K562 (cell line): ENCODE measurements around the gene MAGI2. TPM values are rescaled to one million over a fixed set of nuclear protein-coding genes. Genes with fewer than 3 reads are reported as not detected.

ENCODE experiments used
- ATAC-seq: fragments of 200-7000 bp; cut with Tn5 transposase; 3 replicates; pipeline ENCODE4 v1.9.1; 2020; ENCODE audit warnings: moderate library complexity
- BruUV-seq: library from RNA; stranded (reverse); fragments of 400-500 nt; replicated peaks from 2 replicates; lab custom pipeline; 2021; lab: Mats Ljungman, UMichigan
- CTCF ChIA-PET: fragments of 300-600 bp; formaldehyde crosslinking; extraction: SDS; loops from one replicate; lab custom pipeline; 2021; ENCODE audit warnings: low intra/inter-chr PET ratio; lab: Yijun Ruan, JAX
- POLR2A ChIA-PET: fragments of 300-600, 350-650 bp; sonication (Branson Sonifier 250); formaldehyde crosslinking; extraction: SDS; loops from one replicate; lab custom pipeline; 2021; ENCODE audit warnings: antibody characterized with exemption, inconsistent platforms; lab: Yijun Ruan, JAX
- DNase-seq, 4 experiments: peaks; one replicate each; pipeline versions ENCODE4 v3.0.0 to v3.0.0-alpha.2; 2011 to 2018; ENCODE audit warnings: low spot score in 3 of 4, mixed read lengths in 3 of 4; ENCODE audit errors: extremely low read depth in 1 of 4
- FAIRE-seq: peaks from 2 replicates; lab custom pipeline; 2011; peaks lifted over from hg19 to GRCh38; lab: Jason Lieb, UNC
- H2AFZ ChIP-seq: 2 replicates; pipeline ENCODE4 v1.6.0; 2011; ENCODE audit warnings: low read depth, low read length, control low read depth, inconsistent platforms
- H3K27ac ChIP-seq: fragments of 200-600 bp; 3 replicates; pipeline ENCODE4 v1.8.0; 2011; ENCODE audit warnings: low read depth, mild to moderate bottlenecking, control low read depth, inconsistent platforms, low read length, moderate library complexity, mixed read lengths; ENCODE audit errors: extremely low read depth
- H3K27me3 ChIP-seq, 2 experiments: fragments of 300-600 bp in 1 of 2; 2 replicates in 1 of 2; 3 replicates in 1 of 2; pipeline versions ENCODE4 v1.6.0 to v1.8.0; 2011; ENCODE audit warnings: inconsistent platforms in 2 of 2, low read length in 2 of 2, mild to moderate bottlenecking in 1 of 2, mixed read lengths in 1 of 2, moderate library complexity in 1 of 2; ENCODE audit not compliant: control insufficient read depth in 2 of 2, insufficient read depth in 2 of 2
- H3K36me3 ChIP-seq: fragments of 300-600 bp; 3 replicates; pipeline ENCODE4 v1.8.0; 2011; ENCODE audit warnings: mild to moderate bottlenecking, low read length, inconsistent platforms; ENCODE audit not compliant: control insufficient read depth, insufficient read depth
- H3K4me1 ChIP-seq, 2 experiments: fragments of 200-600 bp in 1 of 2; replicated peaks in 1 of 2; 2 replicates in 1 of 2; 3 replicates in 1 of 2; pipeline versions ENCODE4 v1.5.1 to v1.8.0; 2011; ENCODE audit warnings: inconsistent platforms in 2 of 2, low read length in 2 of 2, mild to moderate bottlenecking in 1 of 2, mixed read lengths in 1 of 2, moderate library complexity in 1 of 2; ENCODE audit not compliant: control insufficient read depth in 2 of 2, insufficient read depth in 2 of 2
- H3K4me2 ChIP-seq: 2 replicates; pipeline ENCODE4 v1.6.1; 2011; ENCODE audit warnings: low read length, control low read depth, inconsistent platforms, mixed read lengths; ENCODE audit not compliant: insufficient read depth
- H3K4me3 ChIP-seq: fragments of 200-600 bp; sonication (generic), shearing (Covaris generic); 2 replicates; pipeline ENCODE4 v1.5.1; 2016; ENCODE audit warnings: control low read depth, inconsistent platforms
- H3K79me2 ChIP-seq: fragments of 200-600 bp; 3 replicates; pipeline ENCODE4 v1.8.0; 2011; ENCODE audit warnings: low read length, inconsistent platforms; ENCODE audit not compliant: control insufficient read depth, insufficient read depth
- H3K9ac ChIP-seq, 2 experiments: 2 replicates each; pipeline versions ENCODE4 v1.6.0 to v1.6.1; 2011; ENCODE audit warnings: low read depth in 2 of 2, low read length in 2 of 2, control low read depth in 1 of 2, inconsistent platforms in 1 of 2, mild to moderate bottlenecking in 1 of 2, mixed read lengths in 1 of 2; ENCODE audit not compliant: insufficient read depth in 1 of 2
- H3K9me1 ChIP-seq: one replicate; pipeline ENCODE4 v1.6.0; 2011; ENCODE audit warnings: inconsistent platforms, mild to moderate bottlenecking, low read length, moderate library complexity; ENCODE audit not compliant: control insufficient read depth, insufficient read depth
- H3K9me3 ChIP-seq: replicated peaks from 2 replicates; pipeline ENCODE4 v1.5.1; 2011; ENCODE audit warnings: low read depth, low read length, inconsistent platforms; ENCODE audit not compliant: control insufficient read depth, insufficient read depth
- H4K20me1 ChIP-seq: replicated peaks from 2 replicates; pipeline ENCODE4 v1.6.1; 2011; ENCODE audit warnings: low read length, inconsistent platforms, mixed read lengths; ENCODE audit not compliant: control insufficient read depth, insufficient read depth
- GTF2F1 ChIP-seq: IDR thresholded peaks from 2 replicates; pipeline ENCODE4 v1.6.1; 2011; ENCODE audit warnings: low read depth, low read length, improper control_type of control experiment
- HNRNPK ChIP-seq: fragments of 200-400 bp; formaldehyde crosslinking; IDR thresholded peaks from one replicate; pipeline ENCODE4 v1.6.1; 2018; ENCODE audit warnings: mild to moderate bottlenecking, low read depth, low read length; ENCODE audit not compliant: poor library complexity, severe bottlenecking
- MEIS2 ChIP-seq: fragments of 450-650 bp; IDR thresholded peaks from 2 replicates; pipeline ENCODE4 v1.6.1; 2014; ENCODE audit warnings: mild to moderate bottlenecking; ENCODE audit not compliant: partially characterized antibody
- MYBL2 ChIP-seq, 2 experiments: fragments of 450-650 bp in 1 of 2; sonication (generic) in 1 of 2; formaldehyde crosslinking in 1 of 2; IDR thresholded peaks; 2 replicates each; pipeline versions ENCODE4 v1.6.1 to v1.8.1; 2017 to 2022; ENCODE audit warnings: borderline replicate concordance in 1 of 2, inconsistent platforms in 1 of 2, low read depth in 1 of 2, mild to moderate bottlenecking in 1 of 2, missing genetic modification reagents in 1 of 2, moderate library complexity in 1 of 2
- RAD51 ChIP-seq: fragments of 450-650 bp; IDR thresholded peaks from 2 replicates; pipeline ENCODE4 v1.7.1; 2016; ENCODE audit warnings: low read depth, mild to moderate bottlenecking, borderline replicate concordance
- RBM15 ChIP-seq: fragments of 200-400 bp; formaldehyde crosslinking; IDR thresholded peaks from 2 replicates; pipeline ENCODE4 v1.6.1; 2018; ENCODE audit warnings: mild to moderate bottlenecking, low read length, moderate library complexity; ENCODE audit not compliant: insufficient read depth
- SIX5 ChIP-seq, 2 experiments: IDR thresholded peaks; 2 replicates each; pipeline ENCODE4 v1.6.1; 2011; ENCODE audit warnings: low read length in 2 of 2, borderline replicate concordance in 1 of 2, low read depth in 1 of 2, mild to moderate bottlenecking in 1 of 2, moderate library complexity in 1 of 2; ENCODE audit not compliant: insufficient read depth in 1 of 2
- ZNF133 ChIP-seq: fragments of 250-450 bp; sonication (Bioruptor Pico); IDR thresholded peaks from 2 replicates; pipeline ENCODE4 v1.4.0; 2020; ENCODE audit warnings: mild to moderate bottlenecking
- ZNF197 ChIP-seq: fragments of 200-800 bp; sonication (Bioruptor generic); IDR thresholded peaks from 2 replicates; pipeline ENCODE4 v1.6.1; 2016; ENCODE audit warnings: low read depth, missing genetic modification characterization, missing compliant biosample characterization
- ZNF830 ChIP-seq: fragments of 250-450 bp; sonication (Bioruptor Pico); IDR thresholded peaks from 2 replicates; pipeline ENCODE4 v1.5.0; 2021; ENCODE audit warnings: mild to moderate bottlenecking
- WGBS: fragments of 100-300 bp; shearing (Covaris generic); methylation state at CpG from one replicate; pipeline ENCODE4 v1.1.6; 2016; ENCODE audit warnings: low coverage, mixed read lengths; ENCODE audit not compliant: insufficient coverage; ENCODE audit errors: missing lambda C conversion rate; 5-methylcytosine and 5-hydroxymethylcytosine counted together
- in situ Hi-C: fragments of 300-500 bp; cut with MboI; formaldehyde crosslinking; loops from 4 replicates; pipeline ENCODE4 v1.15.0; 2018; ENCODE audit warnings: inconsistent platforms, mixed read lengths
- intact Hi-C: fragments of 100-400 bp; cut with micrococcal nuclease; formaldehyde crosslinking; loops from 2 replicates; pipeline ENCODE4 v1.14.2; 2022
- polyA plus RNA-seq, 8 experiments: library from polyadenylated mRNA; depleted of rRNA in 4 of 8; stranded (reverse) in 5 of 8; unstranded in 3 of 8; fragments of >200 nt; fragmentation: Nextera tagmentation in 2 of 8; fragmentation: Illumina TruSeq in 1 of 8; extraction: Ambion mirVana in 2 of 8; extraction: Trizol in 1 of 8; gene quantifications; 2 replicates each; pipeline versions ENCODE4 v1.2.1 to v1.2.3, GENCODE V29; 2011 to 2014; ENCODE audit warnings: inconsistent platforms in 1 of 8, missing spikeins in 1 of 8
- total RNA-seq, 7 experiments: library from RNA; depleted of rRNA in 6 of 7; stranded (reverse); fragments of >200 nt in 6 of 7; fragmentation: Illumina TruSeq in 2 of 7; extraction: Trizol in 2 of 7; gene quantifications; 2 replicates each; pipeline versions ENCODE4 v1.2.1 to v1.2.3, GENCODE V29; 2011 to 2021; ENCODE audit warnings: low replicate concordance in 1 of 7
- TF ChIP-seq, protein P1 (sequence below): fragments of 250-450 bp; sonication (Bioruptor Pico); IDR thresholded peaks from 2 replicates; pipeline ENCODE4 v1.5.0; 2021; ENCODE audit warnings: mild to moderate bottlenecking, borderline replicate concordance
- TF ChIP-seq, protein P2 (sequence below), 2 experiments: fragments of 450-650 bp; IDR thresholded peaks; 2 replicates each; pipeline ENCODE4 v1.6.1; 2018; ENCODE audit warnings: mild to moderate bottlenecking in 2 of 2, low read depth in 1 of 2; ENCODE audit not compliant: partially characterized antibody in 2 of 2

Gene MAGI2
- total and polyA plus RNA-seq, 9 of the 15 experiments (the other 6 are each of a cell fraction or from before 2014, with no cell fraction given) = 0.27 to 1.4 (median 0.70) TPM

DNA sequence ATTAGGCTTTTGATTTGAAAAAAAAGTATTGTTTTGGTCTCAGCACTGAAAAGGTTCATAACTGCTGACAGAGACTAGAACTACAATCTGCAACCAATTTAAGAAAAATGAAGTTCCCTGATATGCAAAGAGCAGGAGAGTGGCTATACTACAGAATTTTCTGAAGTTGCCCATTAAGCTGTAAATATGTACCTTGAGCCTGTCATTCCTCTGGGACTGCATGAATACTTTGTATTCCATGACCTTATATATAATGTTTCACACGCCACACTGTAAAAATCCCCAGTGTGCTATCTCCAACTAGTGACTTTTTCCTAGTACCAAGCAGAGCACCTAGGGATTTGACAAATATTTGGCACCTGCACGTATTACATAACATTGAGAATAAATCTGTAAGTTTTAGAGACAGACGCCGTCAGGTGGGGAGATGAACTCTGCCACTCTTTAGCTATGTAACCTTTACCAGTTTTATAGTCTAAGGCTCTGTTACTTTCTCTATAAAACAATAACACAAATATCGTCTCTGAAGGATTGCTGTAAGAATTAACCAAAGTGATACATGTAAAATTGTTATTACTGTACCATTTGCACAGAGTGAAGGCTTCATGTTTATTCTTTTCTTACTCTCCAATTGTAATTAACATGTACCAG is 235.4 kb downstream of the MAGI2 start:
- no TSS peak for BruUV-seq
- no peaks in the 10 kb centered on the region for H3K9me1 ChIP-seq
- H3K4me3 ChIP-seq = no peak overlapping the region
- ATAC-seq (no peak), DNase-seq (no peak), FAIRE-seq (no peak)
- H2AFZ ChIP-seq = no peak overlapping the region
- H3K9me3 ChIP-seq = no peaks in the 10 kb centered on the region
- no peaks in the 10 kb centered on the region for H3K79me2 ChIP-seq
- H3K27me3 ChIP-seq = no peaks in the 10 kb centered on the region
- no peaks in the 10 kb centered on the region for H4K20me1 ChIP-seq
- H3K9ac ChIP-seq = no peak overlapping the region
- POLR2A ChIA-PET = no interaction called here
- no peaks in the 10 kb centered on the region for H3K36me3 ChIP-seq
- CTCF ChIA-PET = no interaction called here
- TF ChIP-seq, protein P1, sequence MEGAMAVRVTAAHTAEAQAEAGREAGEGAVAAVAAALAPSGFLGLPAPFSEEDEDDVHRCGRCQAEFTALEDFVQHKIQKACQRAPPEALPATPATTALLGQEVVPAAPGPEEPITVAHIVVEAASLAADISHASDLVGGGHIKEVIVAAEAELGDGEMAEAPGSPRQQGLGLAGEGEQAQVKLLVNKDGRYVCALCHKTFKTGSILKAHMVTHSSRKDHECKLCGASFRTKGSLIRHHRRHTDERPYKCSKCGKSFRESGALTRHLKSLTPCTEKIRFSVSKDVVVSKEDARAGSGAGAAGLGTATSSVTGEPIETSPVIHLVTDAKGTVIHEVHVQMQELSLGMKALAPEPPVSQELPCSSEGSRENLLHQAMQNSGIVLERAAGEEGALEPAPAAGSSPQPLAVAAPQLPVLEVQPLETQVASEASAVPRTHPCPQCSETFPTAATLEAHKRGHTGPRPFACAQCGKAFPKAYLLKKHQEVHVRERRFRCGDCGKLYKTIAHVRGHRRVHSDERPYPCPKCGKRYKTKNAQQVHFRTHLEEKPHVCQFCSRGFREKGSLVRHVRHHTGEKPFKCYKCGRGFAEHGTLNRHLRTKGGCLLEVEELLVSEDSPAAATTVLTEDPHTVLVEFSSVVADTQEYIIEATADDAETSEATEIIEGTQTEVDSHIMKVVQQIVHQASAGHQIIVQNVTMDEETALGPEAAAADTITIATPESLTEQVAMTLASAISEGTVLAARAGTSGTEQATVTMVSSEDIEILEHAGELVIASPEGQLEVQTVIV (CRISPR knock-in tag) = no peak
- TF ChIP-seq ZNF830 (CRISPR knock-in tag) = no peak
- no peak for TF ChIP-seq RAD51
- TF ChIP-seq ZNF197 (CRISPR knock-in tag) = no peak
- no peak for TF ChIP-seq MYBL2 (IDR thresholded peaks at IDR 0.05; ENCODE audit: low read depth)
- TF ChIP-seq MYBL2 (CRISPR knock-in tag; IDR thresholded peaks at IDR 0.05; ENCODE audit: borderline replicate concordance) = no peak
- no peak for TF ChIP-seq HNRNPK
- TF ChIP-seq, protein P2, sequence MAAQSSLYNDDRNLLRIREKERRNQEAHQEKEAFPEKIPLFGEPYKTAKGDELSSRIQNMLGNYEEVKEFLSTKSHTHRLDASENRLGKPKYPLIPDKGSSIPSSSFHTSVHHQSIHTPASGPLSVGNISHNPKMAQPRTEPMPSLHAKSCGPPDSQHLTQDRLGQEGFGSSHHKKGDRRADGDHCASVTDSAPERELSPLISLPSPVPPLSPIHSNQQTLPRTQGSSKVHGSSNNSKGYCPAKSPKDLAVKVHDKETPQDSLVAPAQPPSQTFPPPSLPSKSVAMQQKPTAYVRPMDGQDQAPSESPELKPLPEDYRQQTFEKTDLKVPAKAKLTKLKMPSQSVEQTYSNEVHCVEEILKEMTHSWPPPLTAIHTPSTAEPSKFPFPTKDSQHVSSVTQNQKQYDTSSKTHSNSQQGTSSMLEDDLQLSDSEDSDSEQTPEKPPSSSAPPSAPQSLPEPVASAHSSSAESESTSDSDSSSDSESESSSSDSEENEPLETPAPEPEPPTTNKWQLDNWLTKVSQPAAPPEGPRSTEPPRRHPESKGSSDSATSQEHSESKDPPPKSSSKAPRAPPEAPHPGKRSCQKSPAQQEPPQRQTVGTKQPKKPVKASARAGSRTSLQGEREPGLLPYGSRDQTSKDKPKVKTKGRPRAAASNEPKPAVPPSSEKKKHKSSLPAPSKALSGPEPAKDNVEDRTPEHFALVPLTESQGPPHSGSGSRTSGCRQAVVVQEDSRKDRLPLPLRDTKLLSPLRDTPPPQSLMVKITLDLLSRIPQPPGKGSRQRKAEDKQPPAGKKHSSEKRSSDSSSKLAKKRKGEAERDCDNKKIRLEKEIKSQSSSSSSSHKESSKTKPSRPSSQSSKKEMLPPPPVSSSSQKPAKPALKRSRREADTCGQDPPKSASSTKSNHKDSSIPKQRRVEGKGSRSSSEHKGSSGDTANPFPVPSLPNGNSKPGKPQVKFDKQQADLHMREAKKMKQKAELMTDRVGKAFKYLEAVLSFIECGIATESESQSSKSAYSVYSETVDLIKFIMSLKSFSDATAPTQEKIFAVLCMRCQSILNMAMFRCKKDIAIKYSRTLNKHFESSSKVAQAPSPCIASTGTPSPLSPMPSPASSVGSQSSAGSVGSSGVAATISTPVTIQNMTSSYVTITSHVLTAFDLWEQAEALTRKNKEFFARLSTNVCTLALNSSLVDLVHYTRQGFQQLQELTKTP (IDR thresholded peaks at IDR 0.05; ENCODE audit: low read depth in 1 of 2, partially characterized antibody in 2 of 2) = no peak
- TF ChIP-seq GTF2F1 = no peak
- TF ChIP-seq SIX5 (IDR thresholded peaks at IDR 0.05; ENCODE audit: borderline replicate concordance in 1 of 2, insufficient read depth in 1 of 2, low read depth in 1 of 2, low read length in 2 of 2) = no peak
- no peak for TF ChIP-seq ZNF133 (CRISPR knock-in tag)
- no peak for TF ChIP-seq RBM15
- TF ChIP-seq MEIS2 = no peak
- in situ Hi-C loops (no loop called here), intact Hi-C loops (no loop called here)
- no peak overlapping the region for H3K4me2 ChIP-seq
- 0% methylated on average over 5 of the region's 5 CpGs for WGBS
- H3K27ac ChIP-seq = no peak overlapping the region
- no peaks in the 10 kb centered on the region for H3K4me1 ChIP-seq
